ENCODE results near the gene MCRS1. TPM values are rescaled to one million over a fixed set of nuclear protein-coding genes. Genes with fewer than 3 reads are reported as not detected.

Gene MCRS1
- total RNA-seq, 2 donors from 2014 or later = 54.1 to 87.0 TPM

DNA sequence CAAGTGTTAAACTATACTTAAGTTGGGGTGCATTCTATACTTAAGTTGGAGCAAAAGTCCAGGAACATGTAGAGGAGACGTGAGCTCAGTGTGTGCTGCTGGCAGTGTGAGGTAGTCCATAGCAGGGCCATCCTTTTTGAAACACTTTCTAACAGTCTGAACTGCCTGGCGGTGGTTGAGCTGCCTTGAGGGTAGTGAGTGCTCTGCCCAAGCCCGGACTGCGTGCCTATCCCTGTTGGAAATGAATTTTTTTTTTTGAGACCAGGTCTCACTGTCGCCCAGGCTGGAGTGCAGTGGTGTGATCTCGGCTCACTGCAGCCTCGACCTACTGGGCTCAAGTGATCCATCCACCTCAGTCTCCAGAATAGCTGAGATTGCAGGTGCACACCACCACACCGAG, 15.0 kb downstream of the MCRS1 start:
- WGBS = 85% methylated on average over 8 of the region's 8 CpGs
- no peak overlapping the region for H3K4me3 ChIP-seq
- intact Hi-C loops (cut with DNase I) = no loop called here
- H3K9me3 ChIP-seq = no peaks in the 10 kb centered on the region
- DNase-seq (ENCODE audit: low spot score) = no peak
- TF ChIP-seq POLR2A (IDR thresholded peaks at IDR 0.05) (no peak), POLR2AphosphoS5 (IDR thresholded peaks at IDR 0.05) (no peak)
- TF ChIP-seq, protein P1, sequence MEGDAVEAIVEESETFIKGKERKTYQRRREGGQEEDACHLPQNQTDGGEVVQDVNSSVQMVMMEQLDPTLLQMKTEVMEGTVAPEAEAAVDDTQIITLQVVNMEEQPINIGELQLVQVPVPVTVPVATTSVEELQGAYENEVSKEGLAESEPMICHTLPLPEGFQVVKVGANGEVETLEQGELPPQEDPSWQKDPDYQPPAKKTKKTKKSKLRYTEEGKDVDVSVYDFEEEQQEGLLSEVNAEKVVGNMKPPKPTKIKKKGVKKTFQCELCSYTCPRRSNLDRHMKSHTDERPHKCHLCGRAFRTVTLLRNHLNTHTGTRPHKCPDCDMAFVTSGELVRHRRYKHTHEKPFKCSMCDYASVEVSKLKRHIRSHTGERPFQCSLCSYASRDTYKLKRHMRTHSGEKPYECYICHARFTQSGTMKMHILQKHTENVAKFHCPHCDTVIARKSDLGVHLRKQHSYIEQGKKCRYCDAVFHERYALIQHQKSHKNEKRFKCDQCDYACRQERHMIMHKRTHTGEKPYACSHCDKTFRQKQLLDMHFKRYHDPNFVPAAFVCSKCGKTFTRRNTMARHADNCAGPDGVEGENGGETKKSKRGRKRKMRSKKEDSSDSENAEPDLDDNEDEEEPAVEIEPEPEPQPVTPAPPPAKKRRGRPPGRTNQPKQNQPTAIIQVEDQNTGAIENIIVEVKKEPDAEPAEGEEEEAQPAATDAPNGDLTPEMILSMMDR (IDR thresholded peaks at IDR 0.05) = no peak
- H3K27me3 ChIP-seq (replicated peaks; ENCODE audit: insufficient read depth) = no peaks in the 10 kb centered on the region
- no peaks in the 10 kb centered on the region for H3K4me1 ChIP-seq (replicated peaks)
- no peak overlapping the region for H3K27ac ChIP-seq
- peaks cover 0 to 8% of the 10 kb centered on the region in 2 donors for H3K36me3 ChIP-seq

DNA sequence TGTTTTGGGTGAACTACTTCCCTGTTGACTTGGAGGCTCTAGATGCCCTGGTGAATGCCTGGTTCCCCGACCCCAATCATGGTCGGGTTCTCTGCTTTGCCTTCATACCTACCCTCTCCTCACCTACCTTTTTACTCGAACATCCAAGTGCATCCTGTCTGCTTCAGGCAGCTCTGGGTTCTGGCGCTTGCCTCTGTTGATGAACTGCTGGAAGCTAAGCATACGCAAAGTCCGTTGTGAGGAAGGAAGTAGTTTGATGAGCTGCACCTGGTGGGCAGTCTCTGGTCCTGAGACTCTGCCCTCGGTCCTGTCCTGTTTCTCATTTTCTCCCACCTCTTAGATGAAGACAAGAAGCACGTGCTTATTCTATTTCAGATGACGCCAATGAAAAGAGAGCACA, 15.5 kb downstream of the MCRS1 start:
- no peak overlapping the region for H3K27ac ChIP-seq
- 60% methylated on average over 9 of the region's 9 CpGs for WGBS
- H3K4me3 ChIP-seq = no peak overlapping the region
- DNase-seq (ENCODE audit: low spot score) = no peak
- H3K36me3 ChIP-seq = peaks cover 0 to 3% of the 10 kb centered on the region in 2 donors
- H3K9me3 ChIP-seq = no peaks in the 10 kb centered on the region
- intact Hi-C loops (cut with DNase I) = no loop called here
- no peaks in the 10 kb centered on the region for H3K27me3 ChIP-seq (replicated peaks; ENCODE audit: insufficient read depth)
- H3K4me1 ChIP-seq (replicated peaks) = no peaks in the 10 kb centered on the region
- no peak for TF ChIP-seq POLR2A (IDR thresholded peaks at IDR 0.05)

DNA sequence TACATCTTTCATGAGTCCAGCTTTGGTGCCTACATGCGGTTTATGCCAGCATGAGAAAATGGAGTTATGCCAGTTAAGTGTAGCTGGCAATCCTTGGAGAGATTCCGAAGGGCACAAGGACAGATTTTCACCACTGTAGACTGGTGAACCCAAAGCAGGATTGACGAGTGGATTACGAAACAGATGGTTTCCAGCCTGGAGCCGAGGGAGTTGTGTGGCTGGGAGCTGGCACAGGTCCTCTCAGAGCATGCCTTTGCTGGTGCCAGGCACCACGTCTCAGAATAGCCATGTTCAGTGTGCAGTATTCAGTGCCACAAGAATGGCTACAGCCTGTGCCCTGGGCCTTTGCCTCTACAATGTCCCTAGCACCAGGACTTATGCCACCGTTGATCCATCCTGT, 15.9 kb downstream of the MCRS1 start:
- intact Hi-C loops (cut with DNase I) = no loop called here
- WGBS = 52% methylated on average over 7 of the region's 7 CpGs
- TF ChIP-seq, protein P1 (IDR thresholded peaks at IDR 0.05) = no peak
- TF ChIP-seq POLR2AphosphoS5 (IDR thresholded peaks at IDR 0.05) (no peak), POLR2A (IDR thresholded peaks at IDR 0.05) (no peak)
- Histone ChIP-seq H3K9me3 (no peaks in the 10 kb centered on the region), H3K36me3 (no peaks in the 10 kb centered on the region), H3K4me1 (replicated peaks) (no peaks in the 10 kb centered on the region), H3K27ac (no peak overlapping the region), H3K27me3 (replicated peaks; ENCODE audit: insufficient read depth) (no peaks in the 10 kb centered on the region), H3K4me3 (no peak overlapping the region)
- DNase-seq (ENCODE audit: low spot score) = peak; percentile 32

DNA sequence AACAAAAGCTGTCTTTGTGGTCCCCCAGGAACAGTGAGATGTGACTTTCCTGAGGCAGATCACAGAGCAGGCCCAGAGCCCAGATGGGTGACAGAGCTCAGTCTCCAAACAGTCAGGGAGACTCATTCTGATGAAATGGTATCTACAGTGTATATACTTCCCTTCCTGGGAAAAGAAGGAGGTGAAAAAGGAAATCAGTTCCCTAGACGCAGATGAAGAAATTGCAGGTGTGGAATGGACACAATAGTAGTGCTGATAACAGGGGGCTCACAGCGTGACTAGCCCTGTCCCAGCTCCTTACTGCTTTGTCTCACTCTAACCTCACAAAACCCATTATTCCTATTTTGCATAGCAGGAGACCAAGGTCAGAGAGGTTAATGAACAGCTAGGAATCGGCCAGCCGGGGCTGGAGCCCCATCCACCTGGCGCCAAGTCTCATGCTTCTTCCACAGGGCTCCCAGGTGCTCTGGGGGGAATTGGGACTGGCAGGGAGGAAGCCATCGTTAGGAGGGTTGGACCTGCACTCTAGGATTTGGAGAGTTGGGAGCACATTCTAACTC, 17.2 kb downstream of the MCRS1 start:
- H3K4me3 ChIP-seq = no peak overlapping the region
- no peak for DNase-seq (ENCODE audit: low spot score)
- TF ChIP-seq POLR2A (IDR thresholded peaks at IDR 0.05) (no peak), POLR2AphosphoS5 (IDR thresholded peaks at IDR 0.05) (no peak)
- H3K27ac ChIP-seq = no peak overlapping the region
- H3K27me3 ChIP-seq (replicated peaks; ENCODE audit: insufficient read depth) = no peaks in the 10 kb centered on the region
- 90% methylated on average over 6 of the region's 6 CpGs for WGBS
- H3K9me3 ChIP-seq = no peaks in the 10 kb centered on the region
- no peaks in the 10 kb centered on the region for H3K36me3 ChIP-seq
- H3K4me1 ChIP-seq (replicated peaks) = no peaks in the 10 kb centered on the region
- intact Hi-C loops (cut with DNase I) = no loop called here

DNA sequence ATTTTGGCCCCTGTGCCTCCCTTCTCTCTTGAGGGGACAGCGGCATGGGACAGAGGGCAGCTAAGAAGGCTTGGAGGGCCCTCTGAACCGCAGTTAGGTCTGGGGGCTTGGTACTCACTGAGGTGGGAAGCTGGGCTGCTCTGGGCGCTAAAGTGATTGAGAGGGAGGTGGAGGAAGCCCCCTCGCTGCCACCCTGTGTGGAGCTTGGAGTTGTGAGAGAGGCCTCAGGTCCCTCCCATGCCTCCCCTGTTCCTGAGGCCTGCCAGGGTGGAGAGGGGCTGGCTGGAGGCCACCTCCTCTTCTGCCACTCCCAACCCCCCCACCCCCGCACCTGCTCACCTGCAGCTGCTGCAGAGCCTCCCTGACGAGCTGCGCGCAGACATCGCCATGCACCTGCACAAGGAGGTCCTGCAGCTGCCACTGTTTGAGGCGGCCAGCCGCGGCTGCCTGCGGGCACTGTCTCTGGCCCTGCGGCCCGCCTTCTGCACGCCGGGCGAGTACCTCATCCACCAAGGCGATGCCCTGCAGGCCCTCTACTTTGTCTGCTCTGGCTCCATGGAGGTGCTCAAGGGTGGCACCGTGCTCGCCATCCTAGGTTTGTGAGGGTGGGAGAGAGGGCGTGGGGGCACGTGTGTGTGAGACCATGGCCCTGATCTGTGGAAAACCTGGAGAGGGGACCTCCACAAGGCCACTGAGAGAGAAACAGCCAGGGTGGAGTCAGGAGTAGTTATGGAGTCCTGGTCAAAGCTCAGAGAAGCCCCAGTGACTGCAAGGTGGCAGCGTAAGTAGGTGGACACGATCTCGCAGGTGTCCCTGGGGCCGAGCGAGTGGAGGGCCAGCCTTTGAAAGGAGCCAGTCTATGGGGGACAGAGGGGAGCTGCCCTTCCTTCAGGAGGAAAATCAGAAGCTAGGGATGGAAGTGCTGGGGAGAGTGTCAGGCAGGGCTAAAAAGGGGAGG, 17.9 kb downstream of the MCRS1 start:
- no peak for DNase-seq (ENCODE audit: low spot score)
- WGBS = 91% methylated on average over 28 of the region's 28 CpGs
- intact Hi-C loops (cut with DNase I) = no loop called here
- H3K27ac ChIP-seq = no peak overlapping the region
- no peaks in the 10 kb centered on the region for H3K36me3 ChIP-seq
- H3K4me3 ChIP-seq = no peak overlapping the region
- TF ChIP-seq, protein P1 (IDR thresholded peaks at IDR 0.05) = no peak
- TF ChIP-seq POLR2A (IDR thresholded peaks at IDR 0.05) (no peak), POLR2AphosphoS5 (IDR thresholded peaks at IDR 0.05) (no peak)
- no peaks in the 10 kb centered on the region for H3K27me3 ChIP-seq (replicated peaks; ENCODE audit: insufficient read depth)
- no peaks in the 10 kb centered on the region for H3K4me1 ChIP-seq (replicated peaks)
- no peaks in the 10 kb centered on the region for H3K9me3 ChIP-seq
